ENCODE measurements around the gene BUB1.
A peak's percentile ranks its signal among the peaks of the same experiment; 100 is the strongest.

The BUB1 gene

DNA sequence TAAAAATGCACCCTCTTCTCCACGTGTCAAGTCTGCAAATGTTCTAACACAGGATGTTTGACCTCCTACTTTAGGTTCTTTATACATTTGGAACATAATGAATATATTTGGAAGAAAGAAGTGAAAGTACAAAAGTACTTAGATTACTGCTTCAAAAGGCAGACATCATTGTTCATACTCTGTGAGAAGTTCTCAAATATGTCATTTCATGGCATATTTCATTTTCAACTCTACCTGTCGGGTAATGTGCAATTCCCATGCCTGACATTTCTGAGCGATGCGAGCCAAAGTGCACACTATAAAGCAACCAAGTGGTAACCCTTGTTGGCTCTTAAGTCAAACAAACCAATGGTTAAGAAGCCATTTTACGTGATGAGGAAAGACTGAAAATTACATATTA lies 7.0 kb downstream of the BUB1 start:
- WGBS = 100% methylated on average over 3 of the region's 5 CpGs
- Histone ChIP-seq H3K4ac (ENCODE audit: low read depth in 1 of 2, low read length in 2 of 2) (no peak overlapping the region), H4K91ac (ENCODE audit: low read length) (no peak overlapping the region), H2AFZ (ENCODE audit: low read depth, low read length) (no peak overlapping the region), H3K4me3 (ENCODE audit: insufficient read depth in 1 of 2, low read depth in 1 of 2, low read length in 2 of 2) (no peak overlapping the region), H3K27me3 (ENCODE audit: control insufficient read depth in 1 of 2, insufficient read depth in 1 of 2, low read length in 2 of 2) (no peaks in the 10 kb centered on the region), H3K27ac (ENCODE audit: low read length, poor library complexity, severe bottlenecking) (no peak overlapping the region), H2BK5ac (ENCODE audit: low read depth, low read length, poor library complexity, severe bottlenecking) (no peak overlapping the region), H2BK120ac (ENCODE audit: low read depth, low read length) (no peak overlapping the region), H2AK5ac (ENCODE audit: low read length, severe bottlenecking) (no peak overlapping the region), H3K9ac (ENCODE audit: low read length) (no peak overlapping the region), H3K23ac (ENCODE audit: low read length in 2 of 2) (no peak overlapping the region), H3K14ac (ENCODE audit: low read length in 2 of 2) (no peak overlapping the region), H3K36me3 (ENCODE audit: control insufficient read depth in 1 of 2, insufficient read depth in 2 of 2, low read depth in 1 of 2, low read length in 2 of 2) (peaks cover 0 to 14% of the 10 kb centered on the region in 2 experiments), H2BK12ac (ENCODE audit: low read length in 2 of 2) (no peak overlapping the region), H3K4me2 (ENCODE audit: low read length, poor library complexity, severe bottlenecking) (no peak overlapping the region), H3K18ac (ENCODE audit: low read depth in 1 of 2, low read length in 2 of 2) (no peak overlapping the region), H2BK15ac (ENCODE audit: low read depth, poor library complexity, severe bottlenecking) (no peak overlapping the region), H3K4me1 (ENCODE audit: control insufficient read depth, insufficient read depth, low read depth, low read length) (peaks cover 4% of the 10 kb centered on the region), H4K8ac (ENCODE audit: low read length) (no peak overlapping the region), H3K9me3 (ENCODE audit: control insufficient read depth, low read length) (no peaks in the 10 kb centered on the region), H3K79me1 (replicated peaks; ENCODE audit: low read length, poor library complexity, severe bottlenecking) (peaks cover 13% of the 10 kb centered on the region)
- DNase-seq = no peak

GRCh38 chr2:110669079-110669478 lies 8.8 kb downstream of the BUB1 start:
- Histone ChIP-seq H3K18ac (ENCODE audit: low read depth in 1 of 2, low read length in 2 of 2) (no peak overlapping the region), H2AFZ (ENCODE audit: low read depth, low read length) (no peak overlapping the region), H3K9ac (ENCODE audit: low read length) (no peak overlapping the region), H3K4me3 (ENCODE audit: insufficient read depth in 1 of 2, low read depth in 1 of 2, low read length in 2 of 2) (no peak overlapping the region), H3K23ac (ENCODE audit: low read length in 2 of 2) (no peak overlapping the region), H2BK15ac (ENCODE audit: low read depth, poor library complexity, severe bottlenecking) (no peak overlapping the region), H4K91ac (ENCODE audit: low read length) (no peak overlapping the region), H3K79me1 (replicated peaks; ENCODE audit: low read length, poor library complexity, severe bottlenecking) (peaks cover 13% of the 10 kb centered on the region), H3K27ac (ENCODE audit: low read length, poor library complexity, severe bottlenecking) (no peak overlapping the region), H2BK5ac (ENCODE audit: low read depth, low read length, poor library complexity, severe bottlenecking) (no peak overlapping the region), H3K36me3 (ENCODE audit: control insufficient read depth in 1 of 2, insufficient read depth in 2 of 2, low read depth in 1 of 2, low read length in 2 of 2) (peaks cover 0 to 14% of the 10 kb centered on the region in 2 experiments), H4K8ac (ENCODE audit: low read length) (no peak overlapping the region), H3K4me1 (ENCODE audit: control insufficient read depth, insufficient read depth, low read depth, low read length) (no peaks in the 10 kb centered on the region), H3K14ac (ENCODE audit: low read length in 2 of 2) (no peak overlapping the region), H2BK120ac (ENCODE audit: low read depth, low read length) (no peak overlapping the region), H3K9me3 (ENCODE audit: control insufficient read depth, low read length) (no peaks in the 10 kb centered on the region), H2AK5ac (ENCODE audit: low read length, severe bottlenecking) (no peak overlapping the region), H3K4ac (ENCODE audit: low read depth in 1 of 2, low read length in 2 of 2) (no peak overlapping the region), H2BK12ac (ENCODE audit: low read length in 2 of 2) (no peak overlapping the region), H3K27me3 (ENCODE audit: control insufficient read depth in 1 of 2, insufficient read depth in 1 of 2, low read length in 2 of 2) (no peaks in the 10 kb centered on the region), H3K4me2 (ENCODE audit: low read length, poor library complexity, severe bottlenecking) (no peak overlapping the region)
- DNase-seq = no peak
- WGBS = 91% methylated on average over 1 of the region's 1 CpG

- no peak overlapping the region for H3K4ac ChIP-seq (ENCODE audit: low read depth in 1 of 2, low read length in 2 of 2)
- H4K91ac ChIP-seq (ENCODE audit: low read length) = no peak overlapping the region
- H3K14ac ChIP-seq (ENCODE audit: low read length in 2 of 2) = no peak overlapping the region
- peaks cover 0 to 9% of the 10 kb centered on the region in 2 experiments for H3K36me3 ChIP-seq (ENCODE audit: control insufficient read depth in 1 of 2, insufficient read depth in 2 of 2, low read depth in 1 of 2, low read length in 2 of 2)
- no peak overlapping the region for H2BK5ac ChIP-seq (ENCODE audit: low read depth, low read length, poor library complexity, severe bottlenecking)
- no peak overlapping the region for H2AK5ac ChIP-seq (ENCODE audit: low read length, severe bottlenecking)
- H3K79me1 ChIP-seq (replicated peaks; ENCODE audit: low read length, poor library complexity, severe bottlenecking) = peaks cover 4% of the 10 kb centered on the region
- no peak overlapping the region for H2BK120ac ChIP-seq (ENCODE audit: low read depth, low read length)
- no peak overlapping the region for H2BK15ac ChIP-seq (ENCODE audit: low read depth, poor library complexity, severe bottlenecking)
- H3K4me2 ChIP-seq (ENCODE audit: low read length, poor library complexity, severe bottlenecking) = no peak overlapping the region
- H2AFZ ChIP-seq (ENCODE audit: low read depth, low read length) = no peak overlapping the region
- H3K9me3 ChIP-seq (ENCODE audit: control insufficient read depth, low read length) = no peaks in the 10 kb centered on the region
- H3K18ac ChIP-seq (ENCODE audit: low read depth in 1 of 2, low read length in 2 of 2) = no peak overlapping the region
- no peaks in the 10 kb centered on the region for H3K4me1 ChIP-seq (ENCODE audit: control insufficient read depth, insufficient read depth, low read depth, low read length)
- peak overlapping the region; percentile 11 for H3K9ac ChIP-seq (ENCODE audit: low read length)
- no peak overlapping the region for H4K8ac ChIP-seq (ENCODE audit: low read length)
- H2BK12ac ChIP-seq (ENCODE audit: low read length in 2 of 2) = no peak overlapping the region
- H3K27ac ChIP-seq (ENCODE audit: low read length, poor library complexity, severe bottlenecking) = no peak overlapping the region
- WGBS = 93% methylated on average over 3 of the region's 3 CpGs
- no peaks in the 10 kb centered on the region for H3K27me3 ChIP-seq (ENCODE audit: control insufficient read depth in 1 of 2, insufficient read depth in 1 of 2, low read length in 2 of 2)
- no peak overlapping the region for H3K4me3 ChIP-seq (ENCODE audit: insufficient read depth in 1 of 2, low read depth in 1 of 2, low read length in 2 of 2)
- no peak for DNase-seq
- H3K23ac ChIP-seq (ENCODE audit: low read length in 2 of 2) = no peak overlapping the region
Measured at GRCh38 chr2:110667071-110667470, 10.8 kb downstream of the BUB1 start.

- H2BK5ac ChIP-seq (ENCODE audit: low read depth, low read length, poor library complexity, severe bottlenecking) = no peak overlapping the region
- peaks cover 6% of the 10 kb centered on the region for H3K79me1 ChIP-seq (replicated peaks; ENCODE audit: low read length, poor library complexity, severe bottlenecking)
Measured at GRCh38 chr2:110664135-110664534, 13.7 kb downstream of the BUB1 start.

More at GRCh38 chr2:110664135-110664534, 13.7 kb downstream of the BUB1 start:
- no peak overlapping the region for H2AK5ac ChIP-seq (ENCODE audit: low read length, severe bottlenecking)
- no peak overlapping the region for H2AFZ ChIP-seq (ENCODE audit: low read depth, low read length)
- no peak overlapping the region for H4K91ac ChIP-seq (ENCODE audit: low read length)
- no peaks in the 10 kb centered on the region for H3K9me3 ChIP-seq (ENCODE audit: control insufficient read depth, low read length)
- no peak overlapping the region for H3K27ac ChIP-seq (ENCODE audit: low read length, poor library complexity, severe bottlenecking)
- H2BK15ac ChIP-seq (ENCODE audit: low read depth, poor library complexity, severe bottlenecking) = no peak overlapping the region
- no peak overlapping the region for H2BK12ac ChIP-seq (ENCODE audit: low read length in 2 of 2)
- H3K4me3 ChIP-seq (ENCODE audit: insufficient read depth in 1 of 2, low read depth in 1 of 2, low read length in 2 of 2) = no peak overlapping the region
- H3K4ac ChIP-seq (ENCODE audit: low read depth in 1 of 2, low read length in 2 of 2) = no peak overlapping the region
- H3K9ac ChIP-seq (ENCODE audit: low read length) = no peak overlapping the region
- DNase-seq = no peak
- H3K4me1 ChIP-seq (ENCODE audit: control insufficient read depth, insufficient read depth, low read depth, low read length) = peaks cover 2% of the 10 kb centered on the region
- WGBS = 100% methylated on average over 2 of the region's 2 CpGs
- H3K14ac ChIP-seq (ENCODE audit: low read length in 2 of 2) = no peak overlapping the region
- H4K8ac ChIP-seq (ENCODE audit: low read length) = no peak overlapping the region
- no peak overlapping the region for H3K4me2 ChIP-seq (ENCODE audit: low read length, poor library complexity, severe bottlenecking)
- peaks cover 2 to 18% of the 10 kb centered on the region in 2 experiments for H3K36me3 ChIP-seq (ENCODE audit: control insufficient read depth in 1 of 2, insufficient read depth in 2 of 2, low read depth in 1 of 2, low read length in 2 of 2)
- no peak overlapping the region for H3K23ac ChIP-seq (ENCODE audit: low read length in 2 of 2)
- no peak overlapping the region for H3K18ac ChIP-seq (ENCODE audit: low read depth in 1 of 2, low read length in 2 of 2)
- H3K27me3 ChIP-seq (ENCODE audit: control insufficient read depth in 1 of 2, insufficient read depth in 1 of 2, low read length in 2 of 2) = no peaks in the 10 kb centered on the region
- no peak overlapping the region for H2BK120ac ChIP-seq (ENCODE audit: low read depth, low read length)

Measured in mesenchymal stem cell (in vitro differentiated cells and primary cell).